Sigmoid colon (tissue), 4 donors: ENCODE measurements around the gene DCHS2.

Source experiments
- EP300 ChIP-seq, 4 donors: sonication (generic); formaldehyde crosslinking; IDR thresholded peaks; one replicate each; pipeline ENCODE4 v1.6.1; 2017; ENCODE audit warnings: antibody characterized with exemption in 4 of 4
- POLR2A ChIP-seq, 2 donors: fragments of 450-650 bp; IDR thresholded peaks; one replicate each; pipeline ENCODE4 v1.6.1; 2016; ENCODE audit warnings: antibody characterized with exemption in 2 of 2, mild to moderate bottlenecking in 2 of 2, moderate library complexity in 2 of 2
- POLR2AphosphoS5 ChIP-seq, 4 donors: sonication (generic); formaldehyde crosslinking; IDR thresholded peaks; one replicate each; pipeline ENCODE4 v1.6.1; 2017; ENCODE audit warnings: antibody characterized with exemption in 4 of 4
- TF ChIP-seq, protein P1 (sequence below), 4 experiments: fragments of 450-650 bp in 3 of 4; fragments of 200-600 bp in 1 of 4; IDR thresholded peaks; one replicate each; pipeline ENCODE4 v1.5.1; 2016 to 2019; ENCODE audit warnings: antibody characterized with exemption in 4 of 4, mild to moderate bottlenecking in 3 of 4, moderate library complexity in 2 of 4

DNA sequence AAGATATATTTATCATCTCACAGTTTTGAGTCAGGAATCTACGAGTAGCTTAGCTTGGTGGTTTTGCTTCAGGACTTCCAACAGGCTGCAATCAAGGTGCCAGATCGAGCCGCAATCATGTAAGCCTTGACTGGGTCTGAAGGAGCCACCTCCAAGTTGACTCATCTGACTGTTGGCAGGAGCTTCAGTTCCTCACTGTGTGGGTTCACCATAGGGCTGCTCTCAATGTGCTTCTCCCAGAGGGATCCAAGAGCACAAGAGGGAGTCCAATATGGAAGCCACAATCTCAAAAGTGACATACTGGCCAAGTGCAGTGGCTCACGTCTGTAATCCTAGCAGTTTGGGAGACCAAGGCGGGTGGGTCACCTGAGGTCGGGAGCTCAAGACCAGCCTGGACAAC, 26.5 kb downstream of the DCHS2 start:
- TF ChIP-seq, protein P1, sequence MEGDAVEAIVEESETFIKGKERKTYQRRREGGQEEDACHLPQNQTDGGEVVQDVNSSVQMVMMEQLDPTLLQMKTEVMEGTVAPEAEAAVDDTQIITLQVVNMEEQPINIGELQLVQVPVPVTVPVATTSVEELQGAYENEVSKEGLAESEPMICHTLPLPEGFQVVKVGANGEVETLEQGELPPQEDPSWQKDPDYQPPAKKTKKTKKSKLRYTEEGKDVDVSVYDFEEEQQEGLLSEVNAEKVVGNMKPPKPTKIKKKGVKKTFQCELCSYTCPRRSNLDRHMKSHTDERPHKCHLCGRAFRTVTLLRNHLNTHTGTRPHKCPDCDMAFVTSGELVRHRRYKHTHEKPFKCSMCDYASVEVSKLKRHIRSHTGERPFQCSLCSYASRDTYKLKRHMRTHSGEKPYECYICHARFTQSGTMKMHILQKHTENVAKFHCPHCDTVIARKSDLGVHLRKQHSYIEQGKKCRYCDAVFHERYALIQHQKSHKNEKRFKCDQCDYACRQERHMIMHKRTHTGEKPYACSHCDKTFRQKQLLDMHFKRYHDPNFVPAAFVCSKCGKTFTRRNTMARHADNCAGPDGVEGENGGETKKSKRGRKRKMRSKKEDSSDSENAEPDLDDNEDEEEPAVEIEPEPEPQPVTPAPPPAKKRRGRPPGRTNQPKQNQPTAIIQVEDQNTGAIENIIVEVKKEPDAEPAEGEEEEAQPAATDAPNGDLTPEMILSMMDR (IDR thresholded peaks at IDR 0.05) = no peak
- TF ChIP-seq POLR2AphosphoS5 (IDR thresholded peaks at IDR 0.05) (no peak), POLR2A (IDR thresholded peaks at IDR 0.05) (no peak), EP300 (IDR thresholded peaks at IDR 0.05) (no peak)
